ENCODE data around the gene NRTN. TPM values are rescaled to one million over a fixed set of nuclear protein-coding genes. Genes with fewer than 3 reads are reported as not detected.
"Not testable (repeated sequence)": the region's sequence is repeated elsewhere in the genome, so short reads cannot be mapped to it uniquely, and the experiment has no call there.

Gene NRTN
- total and polyA plus RNA-seq, 2 experiments from 2014 or later: not detected

- no peaks in the 10 kb centered on the region for H3F3A ChIP-seq (ENCODE audit: insufficient read depth)
- no peak overlapping the region for H3K27ac ChIP-seq
- H3K9me2 ChIP-seq (ENCODE audit: insufficient read depth): no peaks in the 10 kb centered on the region
- H3K4me1 ChIP-seq (ENCODE audit: insufficient read depth): no peaks in the 10 kb centered on the region
- H2AFZ ChIP-seq: no peak overlapping the region
- H3K4me2 ChIP-seq (ENCODE audit: unreplicated experiment): no peak overlapping the region
- WGBS, 2 experiments (ENCODE audit: low coverage in 1 of 2, low lambda C conversion rate in 2 of 2, missing lambda C conversion rate in 2 of 2): 70 to 75% methylated on average over 6 of the region's 6 CpGs
- DNase-seq: no peak
- H3K27me3 ChIP-seq (replicated peaks; ENCODE audit: insufficient read depth): peaks cover 14% of the 10 kb centered on the region; the same call in 1 of the 2 replicates
- H3K9ac ChIP-seq: no peak overlapping the region
- no peak overlapping the region for H3K4me3 ChIP-seq
- no peaks in the 10 kb centered on the region for H3K79me2 ChIP-seq (ENCODE audit: insufficient read depth)
- in situ Hi-C loops (cut with MboI): no loop called here
- H3K9me3 ChIP-seq (ENCODE audit: low read depth): no peaks in the 10 kb centered on the region
- no peaks in the 10 kb centered on the region for H3K36me3 ChIP-seq (ENCODE audit: low read depth)
- TF ChIP-seq EZH2phosphoT487 (IDR thresholded peaks at IDR 0.05; ENCODE audit: insufficient read depth, low read depth): no peak
- no peak for TF ChIP-seq EZH2 (IDR thresholded peaks at IDR 0.05; ENCODE audit: insufficient read depth, poor library complexity, severe bottlenecking)
- H4K20me1 ChIP-seq (ENCODE audit: insufficient read depth): no peaks in the 10 kb centered on the region
Measured at GRCh38 chr19:5850189-5850588, 45.3 kb downstream of the NRTN start.

- peaks cover 14% of the 10 kb centered on the region; the same call in 1 of the 2 replicates for H3K27me3 ChIP-seq (replicated peaks; ENCODE audit: insufficient read depth)
- DNase-seq: peak; percentile 53
- TF ChIP-seq EZH2 (IDR thresholded peaks at IDR 0.05; ENCODE audit: insufficient read depth, poor library complexity, severe bottlenecking) (no peak), EZH2phosphoT487 (IDR thresholded peaks at IDR 0.05; ENCODE audit: insufficient read depth, low read depth) (no peak)
Measured at GRCh38 chr19:5850743-5851293, 46.0 kb downstream of the NRTN start.

GRCh38 chr19:5851302-5851701 lies 46.4 kb downstream of the NRTN start, which contains the start of gene FUT3:
Gene FUT3, minus strand, starts transcription at chr19:5851449.
- H3K4me1 ChIP-seq (ENCODE audit: insufficient read depth): no peaks in the 10 kb centered on the region
- H3K9ac ChIP-seq: no peak within 1 kb of the TSS
- H3K4me2 ChIP-seq (ENCODE audit: unreplicated experiment): no peak within 1 kb of the TSS
- no peaks in the 10 kb centered on the region for H3K36me3 ChIP-seq (ENCODE audit: low read depth)
- WGBS, 2 experiments (ENCODE audit: low coverage in 1 of 2, low lambda C conversion rate in 2 of 2, missing lambda C conversion rate in 2 of 2): 67 to 76% methylated on average over 9 to 10 of the region's 10 CpGs
- no peaks in the 10 kb centered on the region for H3K79me2 ChIP-seq (ENCODE audit: insufficient read depth)
- no peak for DNase-seq
- H2AFZ ChIP-seq: no peak within 1 kb of the TSS
- H3K27me3 ChIP-seq (replicated peaks; ENCODE audit: insufficient read depth): peaks cover 14% of the 10 kb centered on the region; the same call in 1 of the 2 replicates
- H3F3A ChIP-seq (ENCODE audit: insufficient read depth): no peaks in the 10 kb centered on the region
- no peaks in the 10 kb centered on the region for H3K9me3 ChIP-seq (ENCODE audit: low read depth)
- no peak within 1 kb of the TSS for H3K4me3 ChIP-seq
- no peaks in the 10 kb centered on the region for H4K20me1 ChIP-seq (ENCODE audit: insufficient read depth)
- in situ Hi-C loops (cut with MboI): no loop called here
- no peak within 1 kb of the TSS for H3K27ac ChIP-seq
- TF ChIP-seq EZH2 (IDR thresholded peaks at IDR 0.05; ENCODE audit: insufficient read depth, poor library complexity, severe bottlenecking) (no peak), EZH2phosphoT487 (IDR thresholded peaks at IDR 0.05; ENCODE audit: insufficient read depth, low read depth) (no peak)
- H3K9me2 ChIP-seq (ENCODE audit: insufficient read depth): no peaks in the 10 kb centered on the region

More at GRCh38 chr19:5850743-5851293, 46.0 kb downstream of the NRTN start:
- Histone ChIP-seq H3K9me2 (ENCODE audit: insufficient read depth) (no peaks in the 10 kb centered on the region), H3K4me1 (ENCODE audit: insufficient read depth) (no peaks in the 10 kb centered on the region), H3K27ac (no peak overlapping the region), H3K36me3 (ENCODE audit: low read depth) (no peaks in the 10 kb centered on the region), H3K4me2 (ENCODE audit: unreplicated experiment) (no peak overlapping the region), H2AFZ (no peak overlapping the region), H3K9ac (no peak overlapping the region), H3K9me3 (ENCODE audit: low read depth) (no peaks in the 10 kb centered on the region), H3F3A (ENCODE audit: insufficient read depth) (no peaks in the 10 kb centered on the region), H4K20me1 (ENCODE audit: insufficient read depth) (no peaks in the 10 kb centered on the region), H3K79me2 (ENCODE audit: insufficient read depth) (no peaks in the 10 kb centered on the region), H3K4me3 (no peak overlapping the region)
- in situ Hi-C loops (cut with MboI): no loop called here
- 2 to 3% methylated on average over 5 of the region's 5 CpGs for WGBS, 2 experiments (ENCODE audit: low coverage in 1 of 2, low lambda C conversion rate in 2 of 2, missing lambda C conversion rate in 2 of 2)

GRCh38 chr19:5854121-5854520 lies 49.3 kb downstream of the NRTN start:
- not testable (repeated sequence) for DNase-seq

GRCh38 chr19:5855151-5855550 lies 50.3 kb downstream of the NRTN start:
- H3K4me3 ChIP-seq; H3K27ac ChIP-seq; H4K20me1 ChIP-seq (ENCODE audit: insufficient read depth); H3K9me3 ChIP-seq (ENCODE audit: low read depth); DNase-seq; in situ Hi-C loops (cut with MboI); H2AFZ ChIP-seq; H3K36me3 ChIP-seq (ENCODE audit: low read depth); H3K9me2 ChIP-seq (ENCODE audit: insufficient read depth); H3F3A ChIP-seq (ENCODE audit: insufficient read depth); H3K4me2 ChIP-seq (ENCODE audit: unreplicated experiment); H3K9ac ChIP-seq; H3K4me1 ChIP-seq (ENCODE audit: insufficient read depth); H3K79me2 ChIP-seq (ENCODE audit: insufficient read depth): not testable (repeated sequence)
- 79 to 81% methylated on average over 9 of the region's 9 CpGs for WGBS, 2 experiments (ENCODE audit: low coverage in 1 of 2, low lambda C conversion rate in 2 of 2, missing lambda C conversion rate in 2 of 2)
- peaks cover 15% of the 10 kb centered on the region for H3K27me3 ChIP-seq (replicated peaks; ENCODE audit: insufficient read depth)

More at GRCh38 chr19:5854121-5854520, 49.3 kb downstream of the NRTN start:
- H2AFZ ChIP-seq; H3K27ac ChIP-seq; H3K4me1 ChIP-seq (ENCODE audit: insufficient read depth); H3K9ac ChIP-seq; H3K4me2 ChIP-seq (ENCODE audit: unreplicated experiment); H3K36me3 ChIP-seq (ENCODE audit: low read depth); H3F3A ChIP-seq (ENCODE audit: insufficient read depth); in situ Hi-C loops (cut with MboI); H4K20me1 ChIP-seq (ENCODE audit: insufficient read depth); H3K9me2 ChIP-seq (ENCODE audit: insufficient read depth); H3K4me3 ChIP-seq; H3K79me2 ChIP-seq (ENCODE audit: insufficient read depth); H3K9me3 ChIP-seq (ENCODE audit: low read depth): not testable (repeated sequence)
- 26 to 33% methylated on average over 10 of the region's 10 CpGs for WGBS, 2 experiments (ENCODE audit: low coverage in 1 of 2, low lambda C conversion rate in 2 of 2, missing lambda C conversion rate in 2 of 2)
- peaks cover 15% of the 10 kb centered on the region for H3K27me3 ChIP-seq (replicated peaks; ENCODE audit: insufficient read depth)

Measured in GM23248 (cell line).